Measurements from ENCODE around the gene ZNF18. TPM values are rescaled to one million over a fixed set of nuclear protein-coding genes. Genes with fewer than 3 reads are reported as not detected.

The ZNF18 gene
- total RNA-seq, 4 donors from 2014 or later: 4.1 to 12.1 (median 6.3) TPM

DNA sequence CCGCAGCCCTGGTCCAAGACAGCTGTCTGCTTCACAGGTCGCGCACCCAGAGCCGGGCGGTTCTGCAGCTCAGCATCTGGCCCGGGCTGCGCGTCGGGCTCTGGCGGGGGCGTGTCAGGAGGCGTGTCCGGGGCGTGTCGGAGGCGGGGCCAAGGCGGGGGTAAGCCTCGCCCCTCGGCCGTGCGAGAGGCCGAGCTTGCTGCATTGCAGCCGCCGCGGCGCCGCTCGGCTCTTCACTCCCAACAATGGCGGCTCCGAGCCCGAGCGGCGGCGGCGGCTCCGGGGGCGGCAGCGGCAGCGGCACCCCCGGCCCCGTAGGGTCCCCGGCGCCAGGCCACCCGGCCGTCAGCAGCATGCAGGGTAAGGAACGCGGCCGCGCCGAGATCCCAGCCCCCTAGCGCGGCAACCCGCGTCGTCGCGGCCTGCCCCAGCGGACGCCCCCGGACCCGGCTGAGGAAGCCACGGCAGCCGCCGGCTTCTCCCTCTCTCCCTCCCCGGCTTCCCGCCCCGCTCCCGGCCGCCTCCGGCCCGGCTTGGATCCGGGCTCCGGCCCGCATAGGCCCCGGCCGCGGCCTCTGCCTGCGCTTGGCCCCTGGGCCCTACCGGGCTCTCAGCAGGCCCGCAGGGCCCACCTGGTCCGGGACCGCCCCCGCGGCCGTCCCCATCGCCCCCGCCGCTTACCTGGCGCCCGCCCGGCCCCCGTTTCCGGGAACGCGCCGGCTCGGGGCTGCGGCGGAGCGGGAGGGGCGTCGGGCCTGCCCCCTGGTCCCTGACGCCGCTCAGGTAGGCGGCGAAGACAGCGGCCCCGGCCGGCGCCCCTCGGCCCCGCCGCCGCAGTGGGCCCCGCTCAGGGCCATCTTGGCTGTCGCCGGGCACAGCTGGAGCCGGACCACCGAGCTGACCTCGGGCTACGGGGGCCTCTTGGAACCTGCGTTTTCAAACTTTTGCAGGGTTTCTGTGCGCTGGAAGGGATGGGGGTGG is 23.7 kb upstream of the ZNF18 start, which contains the start of gene MAP2K4:
MAP2K4 (plus strand) TSS at position 236 of the 981 bp plus-strand sequence; CDS start at position 246, 10 bp downstream.
- TF ChIP-seq, protein P1, sequence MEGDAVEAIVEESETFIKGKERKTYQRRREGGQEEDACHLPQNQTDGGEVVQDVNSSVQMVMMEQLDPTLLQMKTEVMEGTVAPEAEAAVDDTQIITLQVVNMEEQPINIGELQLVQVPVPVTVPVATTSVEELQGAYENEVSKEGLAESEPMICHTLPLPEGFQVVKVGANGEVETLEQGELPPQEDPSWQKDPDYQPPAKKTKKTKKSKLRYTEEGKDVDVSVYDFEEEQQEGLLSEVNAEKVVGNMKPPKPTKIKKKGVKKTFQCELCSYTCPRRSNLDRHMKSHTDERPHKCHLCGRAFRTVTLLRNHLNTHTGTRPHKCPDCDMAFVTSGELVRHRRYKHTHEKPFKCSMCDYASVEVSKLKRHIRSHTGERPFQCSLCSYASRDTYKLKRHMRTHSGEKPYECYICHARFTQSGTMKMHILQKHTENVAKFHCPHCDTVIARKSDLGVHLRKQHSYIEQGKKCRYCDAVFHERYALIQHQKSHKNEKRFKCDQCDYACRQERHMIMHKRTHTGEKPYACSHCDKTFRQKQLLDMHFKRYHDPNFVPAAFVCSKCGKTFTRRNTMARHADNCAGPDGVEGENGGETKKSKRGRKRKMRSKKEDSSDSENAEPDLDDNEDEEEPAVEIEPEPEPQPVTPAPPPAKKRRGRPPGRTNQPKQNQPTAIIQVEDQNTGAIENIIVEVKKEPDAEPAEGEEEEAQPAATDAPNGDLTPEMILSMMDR (IDR thresholded peaks at IDR 0.05): no peak
- peak; percentile 99 for ATAC-seq (ENCODE audit: low FRiP score)
- DNase-seq (ENCODE audit: low spot score): peak; percentile 78

DNA sequence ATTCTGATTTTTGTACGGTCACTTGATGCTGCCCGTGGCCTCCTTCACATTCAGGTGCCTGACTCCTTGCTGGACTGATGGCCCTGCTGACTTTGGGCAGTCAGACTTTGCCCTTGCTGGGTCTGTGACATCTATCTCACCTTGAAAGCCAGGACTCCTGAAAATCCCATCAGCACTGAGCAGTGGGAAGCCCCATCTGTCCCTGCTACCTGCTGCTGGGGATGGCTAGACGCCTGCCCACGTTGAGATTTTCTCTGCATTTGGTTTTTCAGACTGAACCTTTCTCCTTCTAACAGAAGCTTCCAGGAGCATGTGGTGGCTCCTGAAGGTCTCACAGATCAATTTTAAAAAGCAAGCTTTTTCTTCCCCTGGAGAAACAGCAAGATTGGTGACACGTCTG is 10.2 kb upstream of the ZNF18 start:
- TF ChIP-seq, protein P1 (IDR thresholded peaks at IDR 0.05): no peak
- ATAC-seq (ENCODE audit: low FRiP score): no peak
- no peak for DNase-seq (ENCODE audit: low spot score)

DNA sequence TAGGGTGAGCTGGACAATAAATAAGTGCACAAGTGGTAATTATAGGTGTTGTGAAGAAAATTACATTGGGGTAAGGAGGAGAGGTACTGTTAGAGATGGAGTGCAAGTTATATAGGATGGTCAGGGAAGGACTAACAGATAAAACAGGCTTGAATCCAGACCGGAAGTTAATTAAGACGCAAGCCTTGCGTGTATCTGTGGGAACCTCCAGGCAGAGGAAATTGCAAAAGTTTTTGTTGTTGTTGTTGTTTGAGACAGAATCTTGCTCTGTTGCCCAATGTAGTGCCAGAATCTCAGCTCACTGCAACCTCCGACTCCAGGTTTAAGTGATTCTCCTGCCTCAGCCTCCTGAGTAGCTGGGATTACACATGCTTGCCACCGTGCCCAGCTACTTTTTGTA is 2.4 kb upstream of the ZNF18 start:
- ATAC-seq (ENCODE audit: low FRiP score) (no peak), DNase-seq (ENCODE audit: low spot score) (no peak)
- TF ChIP-seq, protein P1 (IDR thresholded peaks at IDR 0.05): no peak

DNA sequence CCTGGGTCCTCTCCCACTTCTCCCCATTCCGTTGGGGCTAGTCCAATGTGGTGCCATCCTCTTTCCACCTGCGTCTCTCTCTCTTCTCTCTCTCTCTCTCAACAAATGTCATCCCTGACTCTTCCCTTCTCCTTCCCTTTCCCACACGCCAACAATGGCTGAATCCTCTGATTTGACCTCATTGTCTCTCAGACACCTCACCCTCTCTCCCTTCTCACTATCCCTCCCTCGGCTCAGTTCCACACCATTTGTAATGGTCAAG is 628 bp upstream of the ZNF18 start:
- DNase-seq (ENCODE audit: low spot score) (no peak), ATAC-seq (ENCODE audit: low FRiP score) (no peak)
- TF ChIP-seq, protein P1 (IDR thresholded peaks at IDR 0.05): no peak

DNA sequence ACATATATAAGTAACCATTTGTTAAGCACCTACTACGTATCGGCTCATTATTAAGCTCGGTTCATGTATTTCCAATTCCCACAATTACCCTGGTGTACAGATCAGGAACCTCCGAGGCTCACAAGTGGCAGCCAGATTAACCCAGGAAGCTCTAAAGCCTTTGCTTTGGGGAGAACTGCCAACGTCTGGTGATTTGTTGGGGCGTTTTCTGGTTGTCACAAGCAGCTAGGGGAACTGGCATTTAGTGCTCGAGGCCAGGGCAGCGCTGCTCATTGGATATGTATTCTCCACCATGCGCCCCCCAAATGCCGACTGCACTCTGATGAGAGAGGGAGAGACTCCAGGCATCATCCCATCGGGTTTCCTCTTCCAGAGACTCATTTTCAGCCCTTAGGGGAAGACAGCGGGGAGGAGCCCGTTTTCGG is 541 bp downstream of the ZNF18 start:
- DNase-seq (ENCODE audit: low spot score) (peak; percentile 28), ATAC-seq (ENCODE audit: low FRiP score) (peak; percentile 10)
- TF ChIP-seq, protein P1 (IDR thresholded peaks at IDR 0.05): no peak

DNA sequence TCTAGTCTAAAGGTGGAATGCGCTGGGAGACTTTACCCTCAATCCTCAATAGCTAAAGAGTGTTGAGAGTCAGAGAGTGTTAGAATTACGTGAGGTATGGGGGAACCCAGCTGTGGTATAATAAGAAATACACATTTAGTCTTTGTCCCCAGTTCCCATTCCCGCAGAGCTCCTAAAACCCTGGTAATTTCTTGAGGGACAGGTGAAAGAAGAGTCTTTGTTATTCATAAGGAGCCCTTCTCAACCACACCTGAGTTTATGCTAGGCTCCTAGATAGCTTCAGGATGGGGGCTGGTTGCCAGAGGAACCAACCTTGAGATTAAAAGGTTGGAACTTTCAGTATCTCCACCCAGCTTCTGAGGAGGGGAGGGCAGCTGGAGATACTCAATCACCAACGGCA is 5.8 kb downstream of the ZNF18 start:
- ATAC-seq (ENCODE audit: low FRiP score): no peak

More for the DNA sequence above, 5.8 kb downstream of the ZNF18 start:
- no peak for DNase-seq (ENCODE audit: low spot score)
- TF ChIP-seq, protein P1 (IDR thresholded peaks at IDR 0.05): no peak
